ENCODE data around the gene EZR. TPM values are rescaled to one million over a fixed set of nuclear protein-coding genes. Genes with fewer than 3 reads are reported as not detected.
"Not testable (repeated sequence)": the region's sequence is repeated elsewhere in the genome, so short reads cannot be mapped to it uniquely, and the experiment has no call there.

Gene EZR
- polyA plus RNA-seq, 2 donors: 211 to 257 TPM

DNA sequence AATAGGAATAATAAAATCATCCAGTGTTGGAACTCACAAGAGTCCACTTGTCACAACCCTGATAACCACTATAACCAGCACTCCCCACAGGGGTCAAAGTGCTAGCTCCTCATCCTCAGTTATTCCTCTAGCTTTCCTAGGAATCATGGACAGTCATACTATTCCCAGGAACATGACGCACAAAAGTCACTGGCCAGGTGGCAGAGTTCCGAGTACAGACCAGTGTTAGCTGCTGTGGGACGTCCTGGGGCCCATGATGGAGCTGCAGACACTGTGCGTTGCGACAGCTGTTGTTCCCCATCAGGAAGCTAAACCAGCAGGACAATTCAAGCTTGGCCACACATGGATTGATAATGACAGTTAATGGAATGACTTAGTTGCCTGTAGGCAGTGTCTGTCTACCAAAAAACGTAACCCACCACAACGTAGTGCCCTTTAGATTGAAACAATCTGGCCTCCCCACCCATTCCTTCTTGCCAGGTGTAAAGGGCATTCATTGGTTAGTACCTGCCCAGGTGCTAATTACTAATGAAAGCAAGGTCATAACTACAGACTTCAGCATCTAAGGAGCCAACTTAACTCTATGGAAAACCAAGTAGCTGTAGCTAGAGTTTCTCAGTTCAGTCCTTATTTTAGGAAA, 17.4 kb downstream of the EZR start:
- Histone ChIP-seq H3K27me3 (ENCODE audit: control insufficient read depth in 1 of 2, insufficient read depth in 2 of 2, low read length in 2 of 2) (no peaks in the 10 kb centered on the region), H3K4me1 (ENCODE audit: control insufficient read depth in 2 of 2, insufficient read depth in 2 of 2, low read length in 1 of 2) (peaks cover 2 to 20% of the 10 kb centered on the region in 2 donors), H3K9me3 (ENCODE audit: control insufficient read depth in 2 of 2, insufficient read depth in 1 of 2, low read depth in 1 of 2, low read length in 1 of 2) (no peaks in the 10 kb centered on the region), H3K4me3 (ENCODE audit: low read depth in 1 of 2, low read length in 2 of 2) (no peak overlapping the region), H3K36me3 (ENCODE audit: control insufficient read depth in 2 of 2, insufficient read depth in 2 of 2, low read length in 1 of 2) (peaks cover 0 to 4% of the 10 kb centered on the region in 2 donors), H3K27ac (ENCODE audit: low read depth in 2 of 2, low read length in 1 of 2) (no peak overlapping the region)
- WGBS, 2 donors: 76 to 89% methylated on average over 7 of the region's 7 CpGs

- WGBS, 2 donors: 22 to 24% methylated on average over 11 of the region's 11 CpGs
- no peaks in the 10 kb centered on the region for H3K9me3 ChIP-seq (ENCODE audit: control insufficient read depth in 2 of 2, insufficient read depth in 1 of 2, low read depth in 1 of 2, low read length in 1 of 2)
- no peak overlapping the region for H3K4me3 ChIP-seq (ENCODE audit: low read depth in 1 of 2, low read length in 2 of 2)
- H3K4me1 ChIP-seq (ENCODE audit: control insufficient read depth in 2 of 2, insufficient read depth in 2 of 2, low read length in 1 of 2): peaks cover 2 to 24% of the 10 kb centered on the region in 2 donors
- no peaks in the 10 kb centered on the region for H3K27me3 ChIP-seq (ENCODE audit: control insufficient read depth in 1 of 2, insufficient read depth in 2 of 2, low read length in 2 of 2)
- H3K27ac ChIP-seq (ENCODE audit: low read depth in 2 of 2, low read length in 1 of 2): peak overlapping the region; percentile 30 to 54
- H3K36me3 ChIP-seq (ENCODE audit: control insufficient read depth in 2 of 2, insufficient read depth in 2 of 2, low read length in 1 of 2): peaks cover 0 to 4% of the 10 kb centered on the region in 2 donors
These were observed 19.9 kb downstream of the EZR start for GRCh38 chr6:158799051-158799792.

GRCh38 chr6:158798311-158798710, 20.9 kb downstream of the EZR start:
- H3K27ac ChIP-seq (ENCODE audit: low read depth in 2 of 2, low read length in 1 of 2): no peak overlapping the region
- H3K9me3 ChIP-seq (ENCODE audit: control insufficient read depth in 2 of 2, insufficient read depth in 1 of 2, low read depth in 1 of 2, low read length in 1 of 2): no peaks in the 10 kb centered on the region
- H3K4me1 ChIP-seq (ENCODE audit: control insufficient read depth in 2 of 2, insufficient read depth in 2 of 2, low read length in 1 of 2): peaks cover 4 to 21% of the 10 kb centered on the region in 2 donors
- peaks cover 0 to 7% of the 10 kb centered on the region in 2 donors for H3K36me3 ChIP-seq (ENCODE audit: control insufficient read depth in 2 of 2, insufficient read depth in 2 of 2, low read length in 1 of 2)
- WGBS, 2 donors: 87% methylated on average over 8 of the region's 8 CpGs
- no peak overlapping the region for H3K4me3 ChIP-seq (ENCODE audit: low read depth in 1 of 2, low read length in 2 of 2)
- H3K27me3 ChIP-seq (ENCODE audit: control insufficient read depth in 1 of 2, insufficient read depth in 2 of 2, low read length in 2 of 2): no peaks in the 10 kb centered on the region

- Histone ChIP-seq H3K9me3 (ENCODE audit: control insufficient read depth in 2 of 2, insufficient read depth in 1 of 2, low read depth in 1 of 2, low read length in 1 of 2) (no peaks in the 10 kb centered on the region), H3K4me3 (ENCODE audit: low read depth in 1 of 2, low read length in 2 of 2) (no peak overlapping the region), H3K4me1 (ENCODE audit: control insufficient read depth in 2 of 2, insufficient read depth in 2 of 2, low read length in 1 of 2) (peaks cover 4 to 19% of the 10 kb centered on the region in 2 donors), H3K27me3 (ENCODE audit: control insufficient read depth in 1 of 2, insufficient read depth in 2 of 2, low read length in 2 of 2) (no peaks in the 10 kb centered on the region), H3K36me3 (ENCODE audit: control insufficient read depth in 2 of 2, insufficient read depth in 2 of 2, low read length in 1 of 2) (peaks cover 0 to 7% of the 10 kb centered on the region in 2 donors), H3K27ac (ENCODE audit: low read depth in 2 of 2, low read length in 1 of 2) (peak overlapping the region in 1 of 2 donors; percentile 66)
- 36 to 59% methylated on average over 3 of the region's 3 CpGs for WGBS, 2 donors
These were observed 21.5 kb downstream of the EZR start for GRCh38 chr6:158797331-158798310.

DNA sequence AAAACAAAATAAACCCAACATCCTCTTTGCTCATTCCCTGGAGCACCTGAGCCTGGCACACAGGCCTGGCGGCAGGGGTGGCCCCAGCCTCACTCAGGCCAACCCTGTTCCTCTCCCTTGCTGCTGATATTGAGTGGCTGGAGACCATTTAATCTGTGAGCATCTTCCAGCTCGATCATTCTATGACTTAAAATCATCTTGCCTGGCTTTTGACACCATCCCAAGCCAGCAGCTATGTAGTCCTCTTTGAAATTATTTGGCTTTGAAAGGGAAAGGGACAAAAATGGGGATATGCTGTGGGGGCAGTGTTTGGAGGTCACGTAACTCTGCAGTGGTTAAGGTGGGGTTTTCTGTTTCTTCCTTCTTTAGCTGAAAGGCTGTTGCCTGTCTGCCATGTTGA, 22.8 kb downstream of the EZR start:
- Histone ChIP-seq H3K27ac (ENCODE audit: low read depth in 2 of 2, low read length in 1 of 2) (no peak overlapping the region), H3K9me3 (ENCODE audit: control insufficient read depth in 2 of 2, insufficient read depth in 1 of 2, low read depth in 1 of 2, low read length in 1 of 2) (no peaks in the 10 kb centered on the region), H3K4me3 (ENCODE audit: low read depth in 1 of 2, low read length in 2 of 2) (no peak overlapping the region), H3K4me1 (ENCODE audit: control insufficient read depth in 2 of 2, insufficient read depth in 2 of 2, low read length in 1 of 2) (peaks cover 4 to 16% of the 10 kb centered on the region in 2 donors), H3K27me3 (ENCODE audit: control insufficient read depth in 1 of 2, insufficient read depth in 2 of 2, low read length in 2 of 2) (no peaks in the 10 kb centered on the region), H3K36me3 (ENCODE audit: control insufficient read depth in 2 of 2, insufficient read depth in 2 of 2, low read length in 1 of 2) (peaks cover 0 to 3% of the 10 kb centered on the region in 2 donors)
- 87 to 94% methylated on average over 3 of the region's 3 CpGs for WGBS, 2 donors

DNA sequence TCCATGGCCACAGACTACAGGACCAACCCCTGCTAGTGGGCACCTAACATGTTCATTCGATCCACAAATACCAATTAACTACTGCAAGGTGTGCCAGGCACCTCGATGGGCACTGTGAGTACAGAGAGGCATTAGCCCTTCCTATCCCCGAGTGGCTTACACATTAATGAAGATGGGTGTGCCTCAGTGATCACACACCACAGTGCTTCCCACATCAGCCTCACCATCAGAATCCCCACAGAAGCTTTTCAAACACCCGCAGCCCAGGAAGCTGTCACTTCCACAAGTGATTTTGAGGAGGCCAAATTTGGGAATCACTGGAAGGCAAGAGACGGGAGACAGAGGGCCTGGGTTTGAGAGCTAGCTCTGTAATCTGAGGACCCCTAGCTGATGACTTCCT, 23.7 kb downstream of the EZR start:
- Histone ChIP-seq H3K36me3 (ENCODE audit: control insufficient read depth in 2 of 2, insufficient read depth in 2 of 2, low read length in 1 of 2) (peaks cover 0 to 3% of the 10 kb centered on the region in 2 donors), H3K9me3 (ENCODE audit: control insufficient read depth in 2 of 2, insufficient read depth in 1 of 2, low read depth in 1 of 2, low read length in 1 of 2) (no peaks in the 10 kb centered on the region), H3K27me3 (ENCODE audit: control insufficient read depth in 1 of 2, insufficient read depth in 2 of 2, low read length in 2 of 2) (no peaks in the 10 kb centered on the region), H3K4me3 (ENCODE audit: low read depth in 1 of 2, low read length in 2 of 2) (no peak overlapping the region), H3K27ac (ENCODE audit: low read depth in 2 of 2, low read length in 1 of 2) (peak overlapping the region in 1 of 2 donors; percentile 15), H3K4me1 (ENCODE audit: control insufficient read depth in 2 of 2, insufficient read depth in 2 of 2, low read length in 1 of 2) (peaks cover 4 to 12% of the 10 kb centered on the region in 2 donors)
- WGBS, 2 donors: 73 to 84% methylated on average over 5 of the region's 5 CpGs

DNA sequence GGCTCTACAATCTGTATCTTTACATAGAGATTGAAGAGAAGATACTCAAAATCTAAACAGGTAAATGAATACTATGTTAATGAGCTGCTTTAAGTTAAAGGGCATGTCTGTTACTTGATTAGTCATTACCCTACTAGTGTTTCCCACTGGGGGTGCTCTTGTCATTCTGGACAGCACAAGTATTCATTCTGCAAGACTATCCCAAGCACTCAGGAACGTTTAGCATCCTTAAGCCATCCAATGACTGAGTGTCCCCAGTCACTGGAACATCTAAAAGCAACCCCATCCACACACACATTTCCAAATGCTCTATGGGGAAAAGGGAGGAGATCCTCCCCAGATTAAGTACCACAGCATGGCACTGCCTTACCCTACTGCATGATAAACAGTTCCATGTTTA, 25.7 kb downstream of the EZR start:
- H3K4me1 ChIP-seq (ENCODE audit: control insufficient read depth in 2 of 2, insufficient read depth in 2 of 2, low read length in 1 of 2): peaks cover 4 to 8% of the 10 kb centered on the region in 2 donors
- 27 to 36% methylated on average over 1 of the region's 1 CpG for WGBS, 2 donors
- no peaks in the 10 kb centered on the region for H3K9me3 ChIP-seq (ENCODE audit: control insufficient read depth in 2 of 2, insufficient read depth in 1 of 2, low read depth in 1 of 2, low read length in 1 of 2)
- no peak overlapping the region for H3K27ac ChIP-seq (ENCODE audit: low read depth in 2 of 2, low read length in 1 of 2)
- no peaks in the 10 kb centered on the region for H3K27me3 ChIP-seq (ENCODE audit: control insufficient read depth in 1 of 2, insufficient read depth in 2 of 2, low read length in 2 of 2)
- H3K4me3 ChIP-seq (ENCODE audit: low read depth in 1 of 2, low read length in 2 of 2): no peak overlapping the region
- H3K36me3 ChIP-seq (ENCODE audit: control insufficient read depth in 2 of 2, insufficient read depth in 2 of 2, low read length in 1 of 2): peaks cover 3 to 9% of the 10 kb centered on the region in 2 donors

DNA sequence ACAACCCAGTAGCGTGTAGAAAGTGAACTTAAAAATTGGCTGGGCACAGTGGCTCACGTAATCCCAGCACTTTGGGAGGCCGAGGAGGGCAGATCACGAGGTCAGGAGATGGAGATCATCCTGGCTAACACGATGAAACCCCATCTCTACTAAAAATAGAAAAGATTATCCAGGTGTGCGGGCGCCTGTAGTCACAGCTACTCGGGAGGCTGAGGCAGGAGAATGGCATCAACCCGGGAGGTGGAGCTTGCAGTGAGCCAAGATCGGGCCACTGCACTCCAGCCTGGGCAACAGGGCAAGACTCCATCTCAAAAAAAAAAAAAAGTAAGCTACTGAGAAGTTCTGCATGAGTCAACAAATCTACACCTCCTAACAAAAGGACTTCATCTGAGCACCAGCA, 26.7 kb downstream of the EZR start:
- H3K4me1 ChIP-seq (ENCODE audit: control insufficient read depth in 2 of 2, insufficient read depth in 2 of 2, low read length in 1 of 2); H3K9me3 ChIP-seq (ENCODE audit: control insufficient read depth in 2 of 2, insufficient read depth in 1 of 2, low read depth in 1 of 2, low read length in 1 of 2); H3K27ac ChIP-seq (ENCODE audit: low read depth in 2 of 2, low read length in 1 of 2); H3K27me3 ChIP-seq (ENCODE audit: control insufficient read depth in 1 of 2, insufficient read depth in 2 of 2, low read length in 2 of 2); H3K4me3 ChIP-seq (ENCODE audit: low read depth in 1 of 2, low read length in 2 of 2); H3K36me3 ChIP-seq (ENCODE audit: control insufficient read depth in 2 of 2, insufficient read depth in 2 of 2, low read length in 1 of 2): not testable (repeated sequence)
- WGBS, 2 donors: 78 to 79% methylated on average over 10 of the region's 10 CpGs

DNA sequence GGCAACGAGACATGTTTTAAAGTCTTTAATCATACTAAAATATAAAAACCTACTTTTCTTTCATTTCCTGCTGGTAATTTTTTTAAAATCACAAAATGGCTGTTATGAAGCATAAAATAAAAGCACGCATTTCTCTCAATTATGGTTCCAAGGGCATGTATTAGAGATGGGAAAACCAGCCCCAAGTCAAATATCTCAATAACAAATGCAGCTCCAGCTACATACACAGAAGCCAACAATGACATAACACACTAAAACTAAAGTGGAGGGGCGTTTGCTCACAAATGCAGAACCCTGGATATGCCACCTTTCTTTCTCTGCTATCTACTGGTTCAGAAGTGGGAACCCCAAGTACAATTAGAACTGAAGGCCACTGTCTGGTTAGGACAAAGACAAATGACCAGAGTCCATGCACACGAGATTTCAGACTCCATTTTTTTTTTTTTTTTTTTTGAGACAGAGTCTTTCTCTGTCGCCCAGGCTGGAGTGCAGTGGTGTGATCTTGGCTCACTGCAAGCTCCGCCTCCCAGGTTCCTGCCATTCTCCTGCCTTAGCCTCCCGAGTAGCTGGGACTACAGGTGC, 27.8 kb downstream of the EZR start:
- Histone ChIP-seq H3K4me1 (ENCODE audit: control insufficient read depth in 2 of 2, insufficient read depth in 2 of 2, low read length in 1 of 2) (peaks cover 2 to 7% of the 10 kb centered on the region in 2 donors), H3K27me3 (ENCODE audit: control insufficient read depth in 1 of 2, insufficient read depth in 2 of 2, low read length in 2 of 2) (no peaks in the 10 kb centered on the region), H3K4me3 (ENCODE audit: low read depth in 1 of 2, low read length in 2 of 2) (no peak overlapping the region), H3K9me3 (ENCODE audit: control insufficient read depth in 2 of 2, insufficient read depth in 1 of 2, low read depth in 1 of 2, low read length in 1 of 2) (no peaks in the 10 kb centered on the region), H3K27ac (ENCODE audit: low read depth in 2 of 2, low read length in 1 of 2) (no peak overlapping the region), H3K36me3 (ENCODE audit: control insufficient read depth in 2 of 2, insufficient read depth in 2 of 2, low read length in 1 of 2) (peaks cover 3 to 9% of the 10 kb centered on the region in 2 donors)
- WGBS, 2 donors: 78 to 81% methylated on average over 7 of the region's 7 CpGs
